ENCODE data around the gene CPT1B.

- TF ChIP-seq, protein P1, sequence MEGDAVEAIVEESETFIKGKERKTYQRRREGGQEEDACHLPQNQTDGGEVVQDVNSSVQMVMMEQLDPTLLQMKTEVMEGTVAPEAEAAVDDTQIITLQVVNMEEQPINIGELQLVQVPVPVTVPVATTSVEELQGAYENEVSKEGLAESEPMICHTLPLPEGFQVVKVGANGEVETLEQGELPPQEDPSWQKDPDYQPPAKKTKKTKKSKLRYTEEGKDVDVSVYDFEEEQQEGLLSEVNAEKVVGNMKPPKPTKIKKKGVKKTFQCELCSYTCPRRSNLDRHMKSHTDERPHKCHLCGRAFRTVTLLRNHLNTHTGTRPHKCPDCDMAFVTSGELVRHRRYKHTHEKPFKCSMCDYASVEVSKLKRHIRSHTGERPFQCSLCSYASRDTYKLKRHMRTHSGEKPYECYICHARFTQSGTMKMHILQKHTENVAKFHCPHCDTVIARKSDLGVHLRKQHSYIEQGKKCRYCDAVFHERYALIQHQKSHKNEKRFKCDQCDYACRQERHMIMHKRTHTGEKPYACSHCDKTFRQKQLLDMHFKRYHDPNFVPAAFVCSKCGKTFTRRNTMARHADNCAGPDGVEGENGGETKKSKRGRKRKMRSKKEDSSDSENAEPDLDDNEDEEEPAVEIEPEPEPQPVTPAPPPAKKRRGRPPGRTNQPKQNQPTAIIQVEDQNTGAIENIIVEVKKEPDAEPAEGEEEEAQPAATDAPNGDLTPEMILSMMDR (IDR thresholded peaks at IDR 0.05) = peak in 1 of 4 experiments; percentile 68
- TF ChIP-seq POLR2A (IDR thresholded peaks at IDR 0.05) = no peak
Measured at GRCh38 chr22:50620593-50621355, 42.5 kb upstream of the CPT1B start.

Data from uterus (tissue), 2 donors.